Type B pancreatic cell (in vitro differentiated cells): ENCODE measurements around the gene SIRPA. TPM values are rescaled to one million over a fixed set of nuclear protein-coding genes. Genes with fewer than 3 reads are reported as not detected.

Experiments used
- DNase-seq: peaks from one replicate; pipeline ENCODE4 v3.0.0; 2021; ENCODE audit warnings: mixed read lengths; ENCODE audit not compliant: unreplicated experiment; ENCODE audit errors: extremely low spot score
- H3K27ac Mint-ChIP-seq: 2 replicates; pipeline ENCODE4 v1.8.0; 2021; ENCODE audit warnings: mild to moderate bottlenecking, mixed read lengths
- H3K27me3 Mint-ChIP-seq: 2 replicates; pipeline ENCODE4 v1.8.0; 2021; ENCODE audit warnings: mixed read lengths
- H3K36me3 Mint-ChIP-seq: 2 replicates; pipeline ENCODE4 v1.8.0; 2021; ENCODE audit warnings: mixed read lengths
- H3K4me1 Mint-ChIP-seq: one replicate; pipeline ENCODE4 v1.8.0; 2021; ENCODE audit warnings: mixed read lengths; ENCODE audit not compliant: unreplicated experiment
- H3K4me3 Mint-ChIP-seq: 2 replicates; pipeline ENCODE4 v1.8.0; 2021; ENCODE audit warnings: mild to moderate bottlenecking, mixed read lengths
- H3K9me3 Mint-ChIP-seq: 2 replicates; pipeline ENCODE4 v1.8.0; 2021; ENCODE audit warnings: mixed read lengths
- total RNA-seq: library from RNA; stranded (reverse); gene quantifications from 2 replicates; pipeline ENCODE4 v1.2.1, GENCODE V29; 2021; ENCODE audit warnings: low replicate concordance
- TF ChIP-seq, protein P1 (sequence below): fragments of 200-600 bp; sonication (generic); conservative IDR thresholded peaks from 2 replicates; pipeline ENCODE4 v1.5.0; 2021; ENCODE audit warnings: antibody characterized with exemption, mild to moderate bottlenecking

Gene SIRPA
- total RNA-seq, 1 donor from 2014 or later, result 12.3 TPM

DNA sequence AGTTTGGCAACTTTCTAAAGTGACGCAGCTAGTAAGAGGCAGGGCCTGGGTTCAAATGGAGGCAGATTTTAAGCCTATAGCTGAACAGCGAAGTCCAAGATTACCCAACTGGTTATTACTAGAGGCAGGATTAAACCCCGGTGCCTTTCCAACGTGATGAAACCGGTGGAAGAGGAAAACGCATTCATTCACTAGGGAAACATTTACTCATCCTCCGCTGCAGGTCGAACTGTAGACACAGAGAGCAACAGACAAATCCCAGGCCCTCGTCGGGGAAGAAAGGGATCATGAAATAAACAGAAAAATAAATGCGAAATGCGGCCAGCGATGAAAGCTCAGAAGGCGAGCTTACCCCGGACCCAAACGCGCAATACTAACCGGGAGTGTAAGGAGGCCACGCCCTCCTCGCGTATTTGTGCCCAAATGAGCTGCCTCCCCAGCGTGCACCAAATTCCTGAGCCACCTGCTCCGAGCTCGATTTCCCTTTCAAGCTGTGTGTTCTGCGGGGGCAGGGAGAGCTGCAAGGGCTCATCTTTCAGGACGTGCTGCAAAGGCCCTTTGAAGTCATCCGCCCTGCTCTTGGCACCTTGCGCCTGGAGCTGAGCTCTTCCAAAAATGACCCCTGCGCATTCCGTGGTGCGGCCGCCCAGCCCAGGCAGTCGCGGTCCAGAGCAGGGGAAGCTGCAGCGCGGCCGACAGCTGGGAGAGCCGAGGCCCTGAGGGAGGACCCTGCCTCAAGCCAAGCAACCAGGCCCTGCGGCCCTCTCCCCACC, 51.7 kb downstream of the SIRPA start:
- peaks cover 39% of the 10 kb centered on the region for H3K4me1 Mint-ChIP-seq
- peak overlapping the region; percentile 30 for H3K27ac Mint-ChIP-seq
- TF ChIP-seq, protein P1, sequence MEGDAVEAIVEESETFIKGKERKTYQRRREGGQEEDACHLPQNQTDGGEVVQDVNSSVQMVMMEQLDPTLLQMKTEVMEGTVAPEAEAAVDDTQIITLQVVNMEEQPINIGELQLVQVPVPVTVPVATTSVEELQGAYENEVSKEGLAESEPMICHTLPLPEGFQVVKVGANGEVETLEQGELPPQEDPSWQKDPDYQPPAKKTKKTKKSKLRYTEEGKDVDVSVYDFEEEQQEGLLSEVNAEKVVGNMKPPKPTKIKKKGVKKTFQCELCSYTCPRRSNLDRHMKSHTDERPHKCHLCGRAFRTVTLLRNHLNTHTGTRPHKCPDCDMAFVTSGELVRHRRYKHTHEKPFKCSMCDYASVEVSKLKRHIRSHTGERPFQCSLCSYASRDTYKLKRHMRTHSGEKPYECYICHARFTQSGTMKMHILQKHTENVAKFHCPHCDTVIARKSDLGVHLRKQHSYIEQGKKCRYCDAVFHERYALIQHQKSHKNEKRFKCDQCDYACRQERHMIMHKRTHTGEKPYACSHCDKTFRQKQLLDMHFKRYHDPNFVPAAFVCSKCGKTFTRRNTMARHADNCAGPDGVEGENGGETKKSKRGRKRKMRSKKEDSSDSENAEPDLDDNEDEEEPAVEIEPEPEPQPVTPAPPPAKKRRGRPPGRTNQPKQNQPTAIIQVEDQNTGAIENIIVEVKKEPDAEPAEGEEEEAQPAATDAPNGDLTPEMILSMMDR, result no peak
- H3K27me3 Mint-ChIP-seq, result peaks cover 76% of the 10 kb centered on the region
- no peaks in the 10 kb centered on the region for H3K9me3 Mint-ChIP-seq
- no peaks in the 10 kb centered on the region for H3K36me3 Mint-ChIP-seq
- no peak for DNase-seq
- peak overlapping the region; percentile 75 for H3K4me3 Mint-ChIP-seq

DNA sequence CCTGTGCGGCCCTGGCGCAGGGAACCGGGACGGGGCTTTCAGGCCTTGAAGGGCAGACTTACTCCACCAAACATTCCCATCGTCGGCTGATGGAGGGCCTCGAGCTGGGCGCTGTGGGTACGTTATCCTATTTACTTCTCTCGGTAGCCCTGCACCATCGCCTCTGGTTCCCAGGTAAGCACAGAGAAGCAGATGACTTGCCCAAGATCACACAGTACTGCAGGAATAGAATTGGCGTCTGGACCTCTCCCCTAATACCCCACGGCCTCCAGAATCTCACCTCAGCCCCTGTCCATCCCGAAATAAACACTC, 52.3 kb downstream of the SIRPA start:
- Mint-ChIP-seq H3K36me3 (no peaks in the 10 kb centered on the region), H3K4me3 (peak overlapping the region; percentile 41), H3K27ac (no peak overlapping the region), H3K27me3 (peaks cover 79% of the 10 kb centered on the region), H3K9me3 (no peaks in the 10 kb centered on the region), H3K4me1 (peaks cover 39% of the 10 kb centered on the region)
- TF ChIP-seq, protein P1, result no peak
- no peak for DNase-seq

DNA sequence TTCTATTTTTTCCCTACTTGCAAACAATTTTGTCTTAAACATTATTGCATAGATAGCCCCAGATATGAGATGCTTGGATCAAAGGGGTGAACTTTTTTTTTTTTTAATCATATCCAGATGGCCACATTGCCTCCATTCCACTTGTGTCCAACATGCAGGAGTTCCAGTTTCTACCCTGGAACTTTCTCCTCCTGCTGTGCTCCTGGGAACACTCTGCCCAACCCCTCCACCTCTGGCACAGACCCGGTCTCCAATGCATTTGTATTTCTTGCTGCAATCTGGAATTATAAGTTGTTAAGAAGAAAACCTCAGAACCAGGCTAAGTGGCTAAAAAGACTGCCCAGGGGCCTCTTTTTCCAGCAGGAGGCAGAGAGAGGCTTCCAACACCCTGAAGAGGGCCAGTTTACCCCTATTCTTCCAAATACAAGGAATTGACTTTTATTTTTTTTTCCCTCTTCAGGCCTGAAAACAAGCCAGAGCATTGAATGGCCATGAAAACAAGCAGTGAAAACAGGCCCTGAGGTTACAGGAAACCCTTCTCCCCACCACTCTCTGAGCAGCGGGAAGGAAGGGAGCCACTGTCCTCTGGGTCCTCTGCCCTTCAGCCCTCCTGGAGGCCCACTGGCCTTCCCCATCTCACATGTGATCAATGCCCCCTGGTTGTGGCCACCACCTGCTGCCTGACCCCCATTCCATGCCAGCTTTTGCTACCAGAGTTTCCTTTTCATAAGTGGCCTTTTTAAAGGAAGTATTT, 54.3 kb downstream of the SIRPA start:
- peaks cover 68% of the 10 kb centered on the region for H3K27me3 Mint-ChIP-seq
- no peaks in the 10 kb centered on the region for H3K36me3 Mint-ChIP-seq
- TF ChIP-seq, protein P1, result peak; percentile 17
- no peak overlapping the region for H3K27ac Mint-ChIP-seq
- DNase-seq, result no peak
- H3K4me3 Mint-ChIP-seq, result no peak overlapping the region
- H3K9me3 Mint-ChIP-seq, result no peaks in the 10 kb centered on the region
- H3K4me1 Mint-ChIP-seq, result peaks cover 36% of the 10 kb centered on the region

DNA sequence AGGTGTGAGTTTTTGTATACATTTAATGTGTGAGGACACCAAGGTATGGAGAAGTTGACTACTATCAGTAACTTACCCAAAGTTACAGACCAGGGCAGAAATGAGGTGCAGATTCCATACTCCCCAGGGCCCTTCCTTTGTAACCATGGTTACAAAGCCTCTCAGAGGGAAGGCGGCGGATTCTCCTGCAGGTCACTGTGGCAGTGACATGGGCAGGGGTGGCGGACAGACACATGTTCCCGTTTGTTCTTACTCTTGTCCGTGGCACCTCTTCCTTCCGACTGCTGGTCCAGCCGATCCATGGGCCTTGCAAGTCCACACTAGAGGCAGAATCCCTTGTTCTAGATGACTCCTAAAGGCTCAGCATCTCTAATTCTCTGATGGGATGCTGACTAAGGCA, 55.6 kb downstream of the SIRPA start:
- no peaks in the 10 kb centered on the region for H3K36me3 Mint-ChIP-seq
- H3K27me3 Mint-ChIP-seq, result peaks cover 64% of the 10 kb centered on the region
- no peak overlapping the region for H3K4me3 Mint-ChIP-seq
- no peak overlapping the region for H3K27ac Mint-ChIP-seq
- H3K4me1 Mint-ChIP-seq, result peaks cover 40% of the 10 kb centered on the region
- no peak for DNase-seq
- H3K9me3 Mint-ChIP-seq, result no peaks in the 10 kb centered on the region
- TF ChIP-seq, protein P1, result no peak

DNA sequence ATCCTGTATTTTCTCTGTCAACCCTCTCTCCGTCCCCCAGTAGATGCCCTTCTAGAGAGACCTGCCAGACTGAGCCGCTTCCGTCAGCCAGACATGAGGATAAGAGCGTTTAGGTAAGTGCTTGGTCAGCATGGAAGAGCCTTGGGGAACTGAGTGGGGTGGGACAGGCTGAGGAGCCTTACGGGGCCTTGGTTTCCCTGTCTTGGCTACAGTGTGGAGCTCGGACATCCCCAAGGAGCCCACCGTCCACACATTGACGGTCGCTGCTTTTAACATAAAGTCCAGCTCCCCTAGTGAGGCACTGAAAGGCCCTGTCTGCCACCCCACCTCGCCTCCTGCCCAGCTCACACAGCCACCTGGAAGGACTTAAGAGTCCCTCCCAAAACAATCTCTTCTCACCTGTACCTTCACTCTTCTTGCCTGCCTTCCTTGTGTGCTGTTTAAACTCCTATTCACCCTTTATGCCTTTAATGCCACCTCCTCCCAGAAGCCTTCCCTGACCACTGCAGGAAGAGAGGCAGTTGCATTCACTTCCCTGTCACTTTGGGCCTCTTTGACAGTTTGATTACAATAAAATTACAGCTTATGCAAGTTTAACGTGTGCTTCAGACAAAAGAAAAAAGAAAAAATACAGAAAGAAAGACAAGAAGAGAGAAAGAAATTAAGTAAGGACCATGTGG, 56.4 kb downstream of the SIRPA start:
- DNase-seq, result no peak
- Mint-ChIP-seq H3K4me1 (peaks cover 40% of the 10 kb centered on the region), H3K4me3 (no peak overlapping the region), H3K9me3 (no peaks in the 10 kb centered on the region), H3K27me3 (peaks cover 58% of the 10 kb centered on the region), H3K27ac (no peak overlapping the region), H3K36me3 (no peaks in the 10 kb centered on the region)
- TF ChIP-seq, protein P1, result no peak
